ENCODE results near the gene EPB42. TPM values are rescaled to one million over a fixed set of nuclear protein-coding genes. Genes with fewer than 3 reads are reported as not detected.

EPB42 gene
- total RNA-seq, 2 donors from 2014 or later, result 1.1 TPM

DNA sequence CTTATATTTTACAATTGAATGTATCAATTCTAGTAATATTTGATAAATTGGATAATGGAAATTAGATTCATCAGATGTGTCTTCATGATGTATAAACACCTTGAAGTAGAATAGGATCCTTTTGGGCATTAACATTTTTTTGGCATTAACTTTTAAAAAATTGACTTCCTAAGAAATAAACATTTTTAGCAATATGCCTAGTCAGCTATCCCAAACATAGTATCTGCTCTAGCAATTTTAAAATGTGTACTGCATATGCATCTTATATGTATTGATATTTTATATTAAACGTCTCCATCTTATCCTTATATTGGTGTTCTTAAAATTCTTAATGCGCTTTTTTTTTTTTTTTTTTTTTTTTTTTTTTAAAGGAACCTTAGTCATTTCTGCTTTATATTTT, 27.1 kb downstream of the EPB42 start:
- peaks cover 0 to 24% of the 10 kb centered on the region in 2 donors for H3K4me1 ChIP-seq
- no peaks in the 10 kb centered on the region for H3K27me3 ChIP-seq
- TF ChIP-seq, protein P1, sequence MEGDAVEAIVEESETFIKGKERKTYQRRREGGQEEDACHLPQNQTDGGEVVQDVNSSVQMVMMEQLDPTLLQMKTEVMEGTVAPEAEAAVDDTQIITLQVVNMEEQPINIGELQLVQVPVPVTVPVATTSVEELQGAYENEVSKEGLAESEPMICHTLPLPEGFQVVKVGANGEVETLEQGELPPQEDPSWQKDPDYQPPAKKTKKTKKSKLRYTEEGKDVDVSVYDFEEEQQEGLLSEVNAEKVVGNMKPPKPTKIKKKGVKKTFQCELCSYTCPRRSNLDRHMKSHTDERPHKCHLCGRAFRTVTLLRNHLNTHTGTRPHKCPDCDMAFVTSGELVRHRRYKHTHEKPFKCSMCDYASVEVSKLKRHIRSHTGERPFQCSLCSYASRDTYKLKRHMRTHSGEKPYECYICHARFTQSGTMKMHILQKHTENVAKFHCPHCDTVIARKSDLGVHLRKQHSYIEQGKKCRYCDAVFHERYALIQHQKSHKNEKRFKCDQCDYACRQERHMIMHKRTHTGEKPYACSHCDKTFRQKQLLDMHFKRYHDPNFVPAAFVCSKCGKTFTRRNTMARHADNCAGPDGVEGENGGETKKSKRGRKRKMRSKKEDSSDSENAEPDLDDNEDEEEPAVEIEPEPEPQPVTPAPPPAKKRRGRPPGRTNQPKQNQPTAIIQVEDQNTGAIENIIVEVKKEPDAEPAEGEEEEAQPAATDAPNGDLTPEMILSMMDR (IDR thresholded peaks at IDR 0.05), result no peak
- no peak overlapping the region for H3K27ac ChIP-seq
- H3K9me3 ChIP-seq, result peaks cover 0 to 3% of the 10 kb centered on the region in 2 donors
- no peak for DNase-seq (ENCODE audit: low spot score)
- H3K4me3 ChIP-seq, result no peak overlapping the region
- peaks cover 42% of the 10 kb centered on the region for H3K36me3 ChIP-seq

DNA sequence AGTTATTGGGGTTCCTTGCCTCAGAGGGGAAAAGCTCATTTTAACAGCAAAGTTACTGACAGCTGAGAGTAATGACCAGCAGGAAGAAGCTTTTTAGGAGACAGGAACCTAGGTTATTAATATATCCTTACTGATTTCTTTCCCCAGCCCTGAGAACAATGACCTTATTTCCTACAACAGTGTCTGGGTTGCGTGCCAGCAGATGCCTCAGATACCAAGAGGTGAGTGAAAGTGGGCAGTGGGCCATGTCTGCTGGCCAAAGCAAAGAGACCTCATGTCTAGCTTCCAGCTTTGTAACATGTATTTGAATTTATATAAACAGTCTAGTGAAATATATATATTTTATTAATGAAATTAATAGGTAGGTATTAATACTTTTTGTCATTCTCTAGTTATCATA, 30.6 kb downstream of the EPB42 start:
- TF ChIP-seq, protein P1 (IDR thresholded peaks at IDR 0.05), result no peak
- no peak for DNase-seq (ENCODE audit: low spot score)
- H3K27me3 ChIP-seq, result no peaks in the 10 kb centered on the region
- peak overlapping the region; percentile 54 to 73 for H3K27ac ChIP-seq
- no peak overlapping the region for H3K4me3 ChIP-seq
- peaks cover 33% of the 10 kb centered on the region for H3K36me3 ChIP-seq
- H3K4me1 ChIP-seq, result peaks cover 0 to 50% of the 10 kb centered on the region in 2 donors
- no peaks in the 10 kb centered on the region for H3K9me3 ChIP-seq

GRCh38 chr15:43189296-43189695, 31.5 kb downstream of the EPB42 start:
- no peaks in the 10 kb centered on the region for H3K9me3 ChIP-seq
- DNase-seq (ENCODE audit: low spot score), result no peak
- peak overlapping the region in 1 of 2 donors; percentile 73 for H3K27ac ChIP-seq
- H3K27me3 ChIP-seq, result no peaks in the 10 kb centered on the region
- TF ChIP-seq, protein P1 (IDR thresholded peaks at IDR 0.05), result no peak
- peaks cover 33% of the 10 kb centered on the region for H3K36me3 ChIP-seq
- H3K4me3 ChIP-seq, result no peak overlapping the region
- H3K4me1 ChIP-seq, result peaks cover 0 to 50% of the 10 kb centered on the region in 2 donors

- H3K4me3 ChIP-seq, result no peak overlapping the region
- peaks cover 26% of the 10 kb centered on the region for H3K36me3 ChIP-seq
- H3K27ac ChIP-seq, result no peak overlapping the region
- no peaks in the 10 kb centered on the region for H3K27me3 ChIP-seq
- DNase-seq (ENCODE audit: low spot score), result no peak
- peaks cover 0 to 50% of the 10 kb centered on the region in 2 donors for H3K4me1 ChIP-seq
- TF ChIP-seq, protein P1 (IDR thresholded peaks at IDR 0.05), result peak; percentile 38 to 73
- H3K9me3 ChIP-seq, result no peaks in the 10 kb centered on the region
Measured at GRCh38 chr15:43187544-43188155, 33.2 kb downstream of the EPB42 start.

- TF ChIP-seq, protein P1 (IDR thresholded peaks at IDR 0.05), result peak in 1 of 2 donors; percentile 2
- Histone ChIP-seq H3K27me3 (no peaks in the 10 kb centered on the region), H3K4me1 (peaks cover 0 to 50% of the 10 kb centered on the region in 2 donors), H3K9me3 (no peaks in the 10 kb centered on the region), H3K27ac (peak overlapping the region; percentile 94 to 96), H3K36me3 (peaks cover 14% of the 10 kb centered on the region), H3K4me3 (peak overlapping the region; percentile 84 to 89)
- no peak for DNase-seq (ENCODE audit: low spot score)
Measured at GRCh38 chr15:43186003-43186353, 34.8 kb downstream of the EPB42 start.

Measured in right atrium auricular region (tissue), 2 donors.